Measurements from ENCODE around the gene AQP9. TPM values are rescaled to one million over a fixed set of nuclear protein-coding genes. Genes with fewer than 3 reads are reported as not detected.

Gene AQP9, protein sequence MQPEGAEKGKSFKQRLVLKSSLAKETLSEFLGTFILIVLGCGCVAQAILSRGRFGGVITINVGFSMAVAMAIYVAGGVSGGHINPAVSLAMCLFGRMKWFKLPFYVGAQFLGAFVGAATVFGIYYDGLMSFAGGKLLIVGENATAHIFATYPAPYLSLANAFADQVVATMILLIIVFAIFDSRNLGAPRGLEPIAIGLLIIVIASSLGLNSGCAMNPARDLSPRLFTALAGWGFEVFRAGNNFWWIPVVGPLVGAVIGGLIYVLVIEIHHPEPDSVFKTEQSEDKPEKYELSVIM
- not detected in 2 replicates for total RNA-seq

DNA sequence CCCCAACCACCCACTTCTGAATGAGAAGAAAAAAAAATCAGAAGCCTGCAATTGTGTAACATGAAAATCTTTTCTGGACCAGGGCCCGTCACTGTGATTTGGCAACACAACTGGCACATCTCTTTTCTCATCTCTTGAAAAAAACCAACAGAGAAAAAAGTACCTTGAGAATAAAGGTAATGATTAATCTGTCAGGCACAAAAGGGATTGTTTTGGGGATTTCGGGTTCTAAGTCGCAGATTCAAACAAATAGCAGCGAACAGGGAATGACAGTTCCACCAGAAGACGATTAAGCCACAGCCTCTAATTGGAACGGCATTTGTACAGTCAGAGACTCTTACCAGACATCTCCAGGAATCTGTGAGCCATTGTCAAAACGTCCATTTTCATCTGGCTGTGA is at the start of gene AQP9:
Gene AQP9 (plus strand): TSS at position 276 of the 400 bp plus-strand sequence. CDS start 185 bp downstream, outside the sequence.

Other genes starting within 250 kb of the AQP9 start
- gene ALDH1A2, start 72.7 kb upstream of the AQP9 start, total RNA-seq = 0.55 and 1.7 TPM in 2 replicates